ENCODE data around the gene ACP7. TPM values are rescaled to one million over a fixed set of nuclear protein-coding genes. Genes with fewer than 3 reads are reported as not detected.
A peak's percentile ranks its signal among the peaks of the same experiment; 100 is the strongest.

The ACP7 gene
- total and polyA plus RNA-seq, 9 of the 15 experiments (the other 6 are each of a cell fraction or from before 2014, with no cell fraction given), result not detected

DNA sequence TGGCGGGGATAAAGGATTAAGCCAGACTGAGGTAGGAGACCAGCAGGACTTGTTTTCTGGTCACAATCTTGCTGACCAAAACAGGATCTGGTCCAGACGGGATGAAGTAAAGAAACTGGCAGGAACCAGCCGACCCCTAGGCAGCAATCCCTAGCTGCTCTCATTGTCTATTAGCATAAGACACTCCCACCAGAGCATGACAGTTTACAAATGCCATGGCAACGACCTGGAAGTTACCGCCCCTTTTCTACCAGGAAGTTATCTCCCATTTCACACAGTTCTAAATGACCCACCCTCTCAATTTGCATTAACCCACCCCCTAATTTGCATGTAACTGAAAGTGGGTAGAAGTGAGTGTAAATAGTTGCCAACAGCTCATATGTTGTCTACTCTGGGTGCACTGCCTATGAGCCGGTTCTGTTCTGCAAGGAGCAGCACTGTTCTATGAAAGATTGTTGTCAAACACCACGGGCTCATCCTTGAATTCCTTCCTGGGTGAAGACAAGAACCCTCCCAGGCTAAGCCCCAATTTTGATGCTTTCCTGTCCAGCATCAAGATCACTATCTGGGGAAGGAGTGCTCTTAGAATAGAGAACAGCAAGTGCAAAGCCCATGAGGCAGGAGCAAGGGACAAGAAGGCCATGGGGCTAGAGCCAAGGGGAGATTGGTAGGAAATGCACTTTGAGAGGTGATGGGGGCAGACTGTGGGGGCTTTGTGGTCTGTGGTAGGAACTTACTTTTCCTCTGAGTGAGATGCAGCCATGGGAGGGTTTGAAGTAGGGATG lies 37.9 kb upstream of the ACP7 start (continued):
- TF ChIP-seq, protein P1, sequence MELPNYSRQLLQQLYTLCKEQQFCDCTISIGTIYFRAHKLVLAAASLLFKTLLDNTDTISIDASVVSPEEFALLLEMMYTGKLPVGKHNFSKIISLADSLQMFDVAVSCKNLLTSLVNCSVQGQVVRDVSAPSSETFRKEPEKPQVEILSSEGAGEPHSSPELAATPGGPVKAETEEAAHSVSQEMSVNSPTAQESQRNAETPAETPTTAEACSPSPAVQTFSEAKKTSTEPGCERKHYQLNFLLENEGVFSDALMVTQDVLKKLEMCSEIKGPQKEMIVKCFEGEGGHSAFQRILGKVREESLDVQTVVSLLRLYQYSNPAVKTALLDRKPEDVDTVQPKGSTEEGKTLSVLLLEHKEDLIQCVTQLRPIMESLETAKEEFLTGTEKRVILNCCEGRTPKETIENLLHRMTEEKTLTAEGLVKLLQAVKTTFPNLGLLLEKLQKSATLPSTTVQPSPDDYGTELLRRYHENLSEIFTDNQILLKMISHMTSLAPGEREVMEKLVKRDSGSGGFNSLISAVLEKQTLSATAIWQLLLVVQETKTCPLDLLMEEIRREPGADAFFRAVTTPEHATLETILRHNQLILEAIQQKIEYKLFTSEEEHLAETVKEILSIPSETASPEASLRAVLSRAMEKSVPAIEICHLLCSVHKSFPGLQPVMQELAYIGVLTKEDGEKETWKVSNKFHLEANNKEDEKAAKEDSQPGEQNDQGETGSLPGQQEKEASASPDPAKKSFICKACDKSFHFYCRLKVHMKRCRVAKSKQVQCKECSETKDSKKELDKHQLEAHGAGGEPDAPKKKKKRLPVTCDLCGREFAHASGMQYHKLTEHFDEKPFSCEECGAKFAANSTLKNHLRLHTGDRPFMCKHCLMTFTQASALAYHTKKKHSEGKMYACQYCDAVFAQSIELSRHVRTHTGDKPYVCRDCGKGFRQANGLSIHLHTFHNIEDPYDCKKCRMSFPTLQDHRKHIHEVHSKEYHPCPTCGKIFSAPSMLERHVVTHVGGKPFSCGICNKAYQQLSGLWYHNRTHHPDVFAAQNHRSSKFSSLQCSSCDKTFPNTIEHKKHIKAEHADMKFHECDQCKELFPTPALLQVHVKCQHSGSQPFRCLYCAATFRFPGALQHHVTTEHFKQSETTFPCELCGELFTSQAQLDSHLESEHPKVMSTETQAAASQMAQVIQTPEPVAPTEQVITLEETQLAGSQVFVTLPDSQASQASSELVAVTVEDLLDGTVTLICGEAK (IDR thresholded peaks at IDR 0.05), result peak; percentile 93
- TF ChIP-seq, protein P1 (CRISPR knock-in tag; IDR thresholded peaks at IDR 0.05), result no peak
- no peak for TF ChIP-seq KAT7 (CRISPR knock-in tag; IDR thresholded peaks at IDR 0.05; ENCODE audit: borderline replicate concordance)
- TF ChIP-seq, protein P2, sequence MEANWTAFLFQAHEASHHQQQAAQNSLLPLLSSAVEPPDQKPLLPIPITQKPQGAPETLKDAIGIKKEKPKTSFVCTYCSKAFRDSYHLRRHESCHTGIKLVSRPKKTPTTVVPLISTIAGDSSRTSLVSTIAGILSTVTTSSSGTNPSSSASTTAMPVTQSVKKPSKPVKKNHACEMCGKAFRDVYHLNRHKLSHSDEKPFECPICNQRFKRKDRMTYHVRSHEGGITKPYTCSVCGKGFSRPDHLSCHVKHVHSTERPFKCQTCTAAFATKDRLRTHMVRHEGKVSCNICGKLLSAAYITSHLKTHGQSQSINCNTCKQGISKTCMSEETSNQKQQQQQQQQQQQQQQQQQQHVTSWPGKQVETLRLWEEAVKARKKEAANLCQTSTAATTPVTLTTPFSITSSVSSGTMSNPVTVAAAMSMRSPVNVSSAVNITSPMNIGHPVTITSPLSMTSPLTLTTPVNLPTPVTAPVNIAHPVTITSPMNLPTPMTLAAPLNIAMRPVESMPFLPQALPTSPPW (CRISPR knock-in tag; IDR thresholded peaks at IDR 0.05), result no peak
- TF ChIP-seq, protein P3, sequence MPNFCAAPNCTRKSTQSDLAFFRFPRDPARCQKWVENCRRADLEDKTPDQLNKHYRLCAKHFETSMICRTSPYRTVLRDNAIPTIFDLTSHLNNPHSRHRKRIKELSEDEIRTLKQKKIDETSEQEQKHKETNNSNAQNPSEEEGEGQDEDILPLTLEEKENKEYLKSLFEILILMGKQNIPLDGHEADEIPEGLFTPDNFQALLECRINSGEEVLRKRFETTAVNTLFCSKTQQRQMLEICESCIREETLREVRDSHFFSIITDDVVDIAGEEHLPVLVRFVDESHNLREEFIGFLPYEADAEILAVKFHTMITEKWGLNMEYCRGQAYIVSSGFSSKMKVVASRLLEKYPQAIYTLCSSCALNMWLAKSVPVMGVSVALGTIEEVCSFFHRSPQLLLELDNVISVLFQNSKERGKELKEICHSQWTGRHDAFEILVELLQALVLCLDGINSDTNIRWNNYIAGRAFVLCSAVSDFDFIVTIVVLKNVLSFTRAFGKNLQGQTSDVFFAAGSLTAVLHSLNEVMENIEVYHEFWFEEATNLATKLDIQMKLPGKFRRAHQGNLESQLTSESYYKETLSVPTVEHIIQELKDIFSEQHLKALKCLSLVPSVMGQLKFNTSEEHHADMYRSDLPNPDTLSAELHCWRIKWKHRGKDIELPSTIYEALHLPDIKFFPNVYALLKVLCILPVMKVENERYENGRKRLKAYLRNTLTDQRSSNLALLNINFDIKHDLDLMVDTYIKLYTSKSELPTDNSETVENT (CRISPR knock-in tag; IDR thresholded peaks at IDR 0.05), result no peak
- no peak for TF ChIP-seq RFX5 (IDR thresholded peaks at IDR 0.05; ENCODE audit: low read depth, low read length)
- TF ChIP-seq, protein P4, sequence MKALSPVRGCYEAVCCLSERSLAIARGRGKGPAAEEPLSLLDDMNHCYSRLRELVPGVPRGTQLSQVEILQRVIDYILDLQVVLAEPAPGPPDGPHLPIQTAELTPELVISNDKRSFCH (CRISPR knock-in tag; IDR thresholded peaks at IDR 0.05), result no peak
- TF ChIP-seq, protein P4 (tag; IDR thresholded peaks at IDR 0.05), result no peak
- TF ChIP-seq KLF10 (CRISPR knock-in tag; IDR thresholded peaks at IDR 0.05), result no peak
- TF ChIP-seq DMBX1 (CRISPR knock-in tag; IDR thresholded peaks at IDR 0.05; ENCODE audit: borderline replicate concordance), result no peak
- no peak for TF ChIP-seq ZZZ3 (IDR thresholded peaks at IDR 0.05)
- peak; percentile 86 for TF ChIP-seq GATA2 (CRISPR knock-in tag; IDR thresholded peaks at IDR 0.05)
- no peak for TF ChIP-seq TARDBP (IDR thresholded peaks at IDR 0.05)
- TF ChIP-seq SRSF1 (IDR thresholded peaks at IDR 0.05; ENCODE audit: low read depth, low read length), result no peak
- TF ChIP-seq TGIF2 (CRISPR knock-in tag; IDR thresholded peaks at IDR 0.05), result no peak

Data from K562 (cell line).